ENCODE measurements around the gene SOAT2. TPM values are rescaled to one million over a fixed set of nuclear protein-coding genes. Genes with fewer than 3 reads are reported as not detected.

Gene SOAT2
- total and polyA plus RNA-seq, 2 donors (not counting 3 experiments of a cell fraction or from before 2014, with no cell fraction given) = not detected

DNA sequence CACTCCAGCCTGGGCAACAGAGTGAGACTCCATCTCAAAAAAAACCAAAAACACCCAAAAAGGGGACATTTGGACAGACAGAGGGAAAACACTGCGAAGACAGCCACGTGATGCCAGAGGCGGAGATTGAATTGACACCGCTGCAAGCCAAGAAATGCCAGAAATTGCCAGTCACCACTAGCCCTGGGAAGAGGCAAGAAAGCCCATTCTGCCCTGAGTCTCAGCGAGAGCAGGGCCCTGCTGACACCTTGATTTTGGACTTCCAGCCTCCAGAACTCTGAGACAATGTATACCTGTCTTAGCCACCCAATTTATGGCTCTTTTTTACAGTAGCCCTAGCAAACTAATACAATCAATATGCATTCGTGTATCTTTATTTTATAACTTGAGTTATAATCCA lies 13.2 kb upstream of the SOAT2 start:
- Histone ChIP-seq H3K4me1 (ENCODE audit: control insufficient read depth, extremely low read depth, insufficient read depth, low read length) (no peaks in the 10 kb centered on the region), H3K36me3 (ENCODE audit: control insufficient read depth in 2 of 2, extremely low read depth in 1 of 2, insufficient read depth in 2 of 2, low read length in 2 of 2) (no peaks in the 10 kb centered on the region), H4K20me1 (replicated peaks; ENCODE audit: control insufficient read depth, extremely low read depth, insufficient read depth, low read length) (no peaks in the 10 kb centered on the region), H3K9ac (replicated peaks; ENCODE audit: extremely low read depth, insufficient read depth, low read length) (no peak overlapping the region), H3K4me3 (replicated peaks in 1 of 3; ENCODE audit: insufficient read depth in 1 of 3, low read depth in 1 of 3, low read length in 3 of 3) (no peak overlapping the region), H3K9me3 (replicated peaks; ENCODE audit: control insufficient read depth, insufficient read depth, low read length) (no peaks in the 10 kb centered on the region), H3K79me2 (ENCODE audit: control insufficient read depth, insufficient read depth, low read length) (no peaks in the 10 kb centered on the region), H2AFZ (ENCODE audit: low read depth, low read length) (no peak overlapping the region), H3K27me3 (ENCODE audit: control insufficient read depth in 2 of 2, insufficient read depth in 2 of 2, low read length in 2 of 2) (peaks cover 5 to 9% of the 10 kb centered on the region in 2 experiments), H3K4me2 (ENCODE audit: insufficient read depth, low read length) (no peak overlapping the region), H3K27ac (ENCODE audit: insufficient read depth, low read depth, low read length) (no peak overlapping the region), H3K9me1 (replicated peaks; ENCODE audit: control insufficient read depth, extremely low read depth, insufficient read depth, low read length) (no peaks in the 10 kb centered on the region)
- no peak for FAIRE-seq
- intact Hi-C loops (cut with micrococcal nuclease) = no loop called here
- DNase-seq (ENCODE audit: low read depth, low spot score) = no peak
- dilution Hi-C loops (cut with MboI; ENCODE audit: extremely low pct_ligation_motif_present, low sequenced_read_pairs) = no loop called here
- TF ChIP-seq POLR2AphosphoS5 (IDR thresholded peaks at IDR 0.05; ENCODE audit: insufficient read depth, low read depth, low read length) = no peak
- no TSS peak for BruUV-seq (replicated peaks)
- ChIA-PET CTCF (interaction anchor here (0.9 to 1.2 kb wide), 2 partner anchors 9 to 24 kb away, joined by 3 read pairs; no protein-coding TSS in a partner anchor), POLR2A (no interaction called here)

DNA sequence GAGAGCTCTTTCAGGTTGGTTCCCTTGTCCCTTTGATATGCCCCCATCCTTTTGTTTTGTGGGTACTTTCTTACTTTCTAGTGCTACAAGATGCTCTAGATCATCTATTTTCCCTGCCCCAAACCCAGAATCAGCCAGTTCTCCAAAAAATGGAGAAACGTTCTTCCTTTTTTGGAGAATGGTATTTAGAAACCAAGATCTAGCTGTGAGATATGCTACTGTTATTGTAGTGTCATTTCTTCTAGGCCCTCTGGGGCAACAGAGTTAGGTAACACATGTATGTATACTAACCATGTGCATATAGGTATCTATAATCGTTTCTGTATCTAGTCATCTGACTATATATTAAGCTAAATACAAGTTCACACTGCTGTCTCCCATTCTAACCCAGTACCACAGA lies 12.7 kb upstream of the SOAT2 start:
- no peak for DNase-seq (ENCODE audit: low read depth, low spot score)
- ChIA-PET POLR2A (no interaction called here), CTCF (interaction anchor here (0.9 to 1.2 kb wide), 4 partner anchors 9 to 25 kb away, joined by 3 to 4 read pairs (median 3); no protein-coding TSS in a partner anchor)
- Histone ChIP-seq H3K9ac (replicated peaks; ENCODE audit: extremely low read depth, insufficient read depth, low read length) (no peak overlapping the region), H3K9me3 (replicated peaks; ENCODE audit: control insufficient read depth, insufficient read depth, low read length) (no peaks in the 10 kb centered on the region), H3K4me3 (replicated peaks in 1 of 3; ENCODE audit: insufficient read depth in 1 of 3, low read depth in 1 of 3, low read length in 3 of 3) (no peak overlapping the region), H3K9me1 (replicated peaks; ENCODE audit: control insufficient read depth, extremely low read depth, insufficient read depth, low read length) (no peaks in the 10 kb centered on the region), H3K27me3 (ENCODE audit: control insufficient read depth in 2 of 2, insufficient read depth in 2 of 2, low read length in 2 of 2) (peaks cover 5 to 7% of the 10 kb centered on the region in 2 experiments), H4K20me1 (replicated peaks; ENCODE audit: control insufficient read depth, extremely low read depth, insufficient read depth, low read length) (no peaks in the 10 kb centered on the region), H3K36me3 (ENCODE audit: control insufficient read depth in 2 of 2, extremely low read depth in 1 of 2, insufficient read depth in 2 of 2, low read length in 2 of 2) (no peaks in the 10 kb centered on the region), H3K27ac (ENCODE audit: insufficient read depth, low read depth, low read length) (no peak overlapping the region), H3K4me1 (ENCODE audit: control insufficient read depth, extremely low read depth, insufficient read depth, low read length) (no peaks in the 10 kb centered on the region), H3K79me2 (ENCODE audit: control insufficient read depth, insufficient read depth, low read length) (no peaks in the 10 kb centered on the region), H2AFZ (ENCODE audit: low read depth, low read length) (no peak overlapping the region), H3K4me2 (ENCODE audit: insufficient read depth, low read length) (no peak overlapping the region)
- dilution Hi-C loops (cut with MboI; ENCODE audit: extremely low pct_ligation_motif_present, low sequenced_read_pairs) (no loop called here), intact Hi-C loops (cut with micrococcal nuclease) (no loop called here)
- no peak for FAIRE-seq
- TF ChIP-seq POLR2AphosphoS5 (IDR thresholded peaks at IDR 0.05; ENCODE audit: insufficient read depth, low read depth, low read length) (no peak), FOS (IDR thresholded peaks at IDR 0.05; ENCODE audit: borderline replicate concordance, insufficient read depth, low read length) (no peak), JUN (IDR thresholded peaks at IDR 0.05; ENCODE audit: borderline replicate concordance, insufficient read depth, insufficient read length, low read depth) (no peak), EZH2 (IDR thresholded peaks at IDR 0.05; ENCODE audit: borderline replicate concordance, low read depth, low read length, severe bottlenecking) (no peak), POLR2A (IDR thresholded peaks at IDR 0.05; ENCODE audit: low read depth, low read length) (no peak), MYC (IDR thresholded peaks at IDR 0.05; ENCODE audit: low read depth, low read length) (no peak), GATA2 (IDR thresholded peaks at IDR 0.05; ENCODE audit: insufficient read depth, insufficient read length, low read depth, low read length) (no peak)
- TF ChIP-seq, protein P1, sequence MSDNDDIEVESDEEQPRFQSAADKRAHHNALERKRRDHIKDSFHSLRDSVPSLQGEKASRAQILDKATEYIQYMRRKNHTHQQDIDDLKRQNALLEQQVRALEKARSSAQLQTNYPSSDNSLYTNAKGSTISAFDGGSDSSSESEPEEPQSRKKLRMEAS (IDR thresholded peaks at IDR 0.05; ENCODE audit: insufficient read depth, insufficient read length) = no peak
- TF ChIP-seq, protein P2, sequence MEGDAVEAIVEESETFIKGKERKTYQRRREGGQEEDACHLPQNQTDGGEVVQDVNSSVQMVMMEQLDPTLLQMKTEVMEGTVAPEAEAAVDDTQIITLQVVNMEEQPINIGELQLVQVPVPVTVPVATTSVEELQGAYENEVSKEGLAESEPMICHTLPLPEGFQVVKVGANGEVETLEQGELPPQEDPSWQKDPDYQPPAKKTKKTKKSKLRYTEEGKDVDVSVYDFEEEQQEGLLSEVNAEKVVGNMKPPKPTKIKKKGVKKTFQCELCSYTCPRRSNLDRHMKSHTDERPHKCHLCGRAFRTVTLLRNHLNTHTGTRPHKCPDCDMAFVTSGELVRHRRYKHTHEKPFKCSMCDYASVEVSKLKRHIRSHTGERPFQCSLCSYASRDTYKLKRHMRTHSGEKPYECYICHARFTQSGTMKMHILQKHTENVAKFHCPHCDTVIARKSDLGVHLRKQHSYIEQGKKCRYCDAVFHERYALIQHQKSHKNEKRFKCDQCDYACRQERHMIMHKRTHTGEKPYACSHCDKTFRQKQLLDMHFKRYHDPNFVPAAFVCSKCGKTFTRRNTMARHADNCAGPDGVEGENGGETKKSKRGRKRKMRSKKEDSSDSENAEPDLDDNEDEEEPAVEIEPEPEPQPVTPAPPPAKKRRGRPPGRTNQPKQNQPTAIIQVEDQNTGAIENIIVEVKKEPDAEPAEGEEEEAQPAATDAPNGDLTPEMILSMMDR (IDR thresholded peaks at IDR 0.05; ENCODE audit: extremely low read depth in 1 of 2, insufficient read depth in 1 of 2, low read depth in 1 of 2, low read length in 2 of 2) = no peak
- no TSS peak for BruUV-seq (replicated peaks)

All from endothelial cell of umbilical vein (primary cell).